Peyer's patch (tissue), 4 donors: ENCODE measurements around the gene CDH11.

Experiments
- POLR2A ChIP-seq, 2 donors: fragments of 450-650 bp; IDR thresholded peaks; one replicate each; pipeline ENCODE4 v1.5.1; 2017; ENCODE audit warnings: antibody characterized with exemption in 2 of 2, mild to moderate bottlenecking in 2 of 2, moderate library complexity in 2 of 2
- TF ChIP-seq, protein P1 (sequence below), 6 experiments: fragments of 450-650 bp in 4 of 6; fragments of 200-600 bp in 2 of 6; sonication (generic) in 1 of 6; IDR thresholded peaks; one replicate each; pipeline ENCODE4 v1.5.1; 2017 to 2019; ENCODE audit warnings: antibody characterized with exemption in 6 of 6, mild to moderate bottlenecking in 3 of 6, moderate library complexity in 1 of 6

DNA sequence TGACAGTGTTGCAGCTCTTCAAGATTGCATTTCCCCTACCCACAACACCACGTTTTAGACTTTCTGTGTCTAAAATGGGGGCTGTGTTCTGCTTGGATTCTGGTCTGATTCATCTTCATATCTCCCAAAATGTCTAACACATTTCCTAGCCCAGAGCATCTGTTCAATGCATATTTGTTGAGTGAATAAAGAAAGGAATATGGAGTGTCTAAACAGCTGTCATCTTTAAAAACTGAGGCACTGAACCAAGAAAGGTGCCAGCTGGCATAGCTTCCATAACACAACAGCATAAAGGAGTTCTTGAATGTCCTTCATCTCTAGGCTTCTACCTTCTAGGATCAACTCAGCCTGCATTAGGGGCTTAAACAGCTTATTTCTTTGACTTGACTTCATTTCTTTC is 67.4 kb downstream of the CDH11 start:
- TF ChIP-seq, protein P1, sequence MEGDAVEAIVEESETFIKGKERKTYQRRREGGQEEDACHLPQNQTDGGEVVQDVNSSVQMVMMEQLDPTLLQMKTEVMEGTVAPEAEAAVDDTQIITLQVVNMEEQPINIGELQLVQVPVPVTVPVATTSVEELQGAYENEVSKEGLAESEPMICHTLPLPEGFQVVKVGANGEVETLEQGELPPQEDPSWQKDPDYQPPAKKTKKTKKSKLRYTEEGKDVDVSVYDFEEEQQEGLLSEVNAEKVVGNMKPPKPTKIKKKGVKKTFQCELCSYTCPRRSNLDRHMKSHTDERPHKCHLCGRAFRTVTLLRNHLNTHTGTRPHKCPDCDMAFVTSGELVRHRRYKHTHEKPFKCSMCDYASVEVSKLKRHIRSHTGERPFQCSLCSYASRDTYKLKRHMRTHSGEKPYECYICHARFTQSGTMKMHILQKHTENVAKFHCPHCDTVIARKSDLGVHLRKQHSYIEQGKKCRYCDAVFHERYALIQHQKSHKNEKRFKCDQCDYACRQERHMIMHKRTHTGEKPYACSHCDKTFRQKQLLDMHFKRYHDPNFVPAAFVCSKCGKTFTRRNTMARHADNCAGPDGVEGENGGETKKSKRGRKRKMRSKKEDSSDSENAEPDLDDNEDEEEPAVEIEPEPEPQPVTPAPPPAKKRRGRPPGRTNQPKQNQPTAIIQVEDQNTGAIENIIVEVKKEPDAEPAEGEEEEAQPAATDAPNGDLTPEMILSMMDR (IDR thresholded peaks at IDR 0.05): no peak
- TF ChIP-seq POLR2A (IDR thresholded peaks at IDR 0.05): no peak
